ELF-1 (cell line): ENCODE measurements around the gene CDK5R2.

Source experiments
- DNase-seq: peaks from one replicate; pipeline ENCODE4 v3.0.0-alpha.2; 2016; ENCODE audit warnings: low read depth, low spot score

CDK5R2 gene

DNA sequence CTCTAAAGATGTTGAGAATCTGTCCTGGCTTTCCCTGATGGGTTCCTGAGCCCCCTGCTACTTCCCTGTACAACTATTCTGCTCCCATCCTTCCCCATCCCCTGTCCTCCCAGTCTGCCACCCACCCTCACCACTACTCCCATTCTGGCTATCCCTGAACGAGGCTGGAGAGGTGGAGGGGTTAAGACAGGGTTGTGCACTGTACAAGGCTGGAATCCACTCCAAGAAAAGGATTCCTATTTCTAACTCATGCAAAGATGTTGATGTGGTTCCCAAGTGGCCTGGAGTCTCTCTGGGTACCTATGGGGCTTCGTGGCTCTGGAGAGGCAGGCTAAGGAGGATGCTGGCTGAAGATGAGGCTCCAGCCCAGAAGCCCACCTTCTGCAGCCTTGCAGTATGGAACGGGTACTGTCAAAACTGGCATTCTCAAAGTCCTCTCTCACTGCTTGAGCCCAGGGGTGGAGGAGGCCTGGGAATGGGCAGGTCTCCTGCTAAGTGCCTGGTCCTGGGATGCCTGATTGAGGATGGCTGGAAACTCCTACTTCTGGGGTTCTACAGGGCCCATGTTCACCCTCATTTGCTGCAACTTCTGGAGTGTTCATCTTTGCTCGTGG lies 26.8 kb downstream of the CDK5R2 start:
- no peak for DNase-seq

- no peak for DNase-seq
Observed at GRCh38 chr2:218988164-218988563, 28.7 kb downstream of the CDK5R2 start.

GRCh38 chr2:218988650-218989049 lies 29.2 kb downstream of the CDK5R2 start:
- DNase-seq: no peak

DNA sequence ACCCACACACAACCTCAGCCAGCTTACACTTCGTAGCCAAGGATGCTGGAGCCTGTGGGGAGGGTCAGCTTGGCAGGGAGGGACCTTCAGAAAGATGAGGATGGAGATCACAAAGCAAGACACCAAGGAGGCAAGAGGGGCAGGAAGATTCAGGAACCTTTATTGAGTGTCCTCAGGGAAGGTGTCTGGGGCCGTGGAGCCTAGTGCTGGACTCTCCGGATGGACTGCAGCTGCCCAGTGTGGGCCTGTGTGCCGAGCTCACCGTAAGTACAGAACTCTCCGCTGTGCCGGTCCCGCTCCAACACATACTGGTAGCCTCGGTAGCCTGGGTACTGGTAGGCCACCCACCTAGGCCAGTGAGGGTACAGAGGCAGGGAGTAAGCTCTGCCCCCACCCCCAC lies 30.6 kb downstream of the CDK5R2 start:
- no peak for DNase-seq

GRCh38 chr2:218990612-218991011 lies 31.1 kb downstream of the CDK5R2 start:
- DNase-seq: no peak

DNA sequence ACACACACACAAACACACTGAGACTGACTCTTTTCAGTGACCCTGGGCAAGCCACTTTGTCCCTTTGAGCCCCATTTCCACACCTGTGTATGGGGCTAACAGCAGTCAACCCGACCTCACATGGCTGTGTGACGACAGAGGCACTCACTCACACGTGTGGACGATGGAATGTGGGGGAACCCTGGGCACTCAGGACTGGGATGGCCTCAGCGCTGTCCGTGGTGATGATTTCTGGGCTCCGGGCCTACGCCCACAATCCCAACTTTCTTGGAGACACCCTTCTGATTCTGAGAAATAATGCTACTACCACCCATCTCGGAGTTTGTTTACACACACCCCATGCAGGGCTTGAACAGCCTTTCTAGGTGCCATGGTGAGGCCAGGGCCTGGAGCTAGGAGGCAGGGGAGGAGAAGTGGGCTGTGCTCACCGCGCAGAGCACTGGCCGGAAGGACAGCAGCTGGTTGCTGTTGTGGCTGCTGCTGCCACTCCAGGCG lies 32.3 kb downstream of the CDK5R2 start:
- DNase-seq: peak; percentile 41

DNA sequence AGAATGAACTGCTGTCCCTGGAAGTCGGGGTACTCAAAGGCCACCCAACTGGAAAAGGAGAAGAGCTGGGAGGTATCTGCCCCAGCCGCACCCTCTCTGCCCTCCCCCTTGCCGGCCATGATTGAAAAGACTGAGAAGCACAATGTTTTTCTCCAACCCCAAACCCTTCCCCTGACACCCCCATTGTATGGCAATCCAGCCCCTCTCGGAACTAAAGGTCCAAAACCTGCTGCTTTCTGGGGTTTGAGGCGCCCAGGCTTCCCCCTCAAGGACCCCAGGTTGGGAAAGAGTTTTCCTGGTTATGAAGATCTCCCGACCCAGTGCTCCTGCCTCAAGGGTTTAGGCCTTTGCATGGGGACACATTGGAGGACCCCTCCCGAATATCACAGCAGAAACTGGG lies 32.7 kb downstream of the CDK5R2 start:
- DNase-seq: no peak

DNA sequence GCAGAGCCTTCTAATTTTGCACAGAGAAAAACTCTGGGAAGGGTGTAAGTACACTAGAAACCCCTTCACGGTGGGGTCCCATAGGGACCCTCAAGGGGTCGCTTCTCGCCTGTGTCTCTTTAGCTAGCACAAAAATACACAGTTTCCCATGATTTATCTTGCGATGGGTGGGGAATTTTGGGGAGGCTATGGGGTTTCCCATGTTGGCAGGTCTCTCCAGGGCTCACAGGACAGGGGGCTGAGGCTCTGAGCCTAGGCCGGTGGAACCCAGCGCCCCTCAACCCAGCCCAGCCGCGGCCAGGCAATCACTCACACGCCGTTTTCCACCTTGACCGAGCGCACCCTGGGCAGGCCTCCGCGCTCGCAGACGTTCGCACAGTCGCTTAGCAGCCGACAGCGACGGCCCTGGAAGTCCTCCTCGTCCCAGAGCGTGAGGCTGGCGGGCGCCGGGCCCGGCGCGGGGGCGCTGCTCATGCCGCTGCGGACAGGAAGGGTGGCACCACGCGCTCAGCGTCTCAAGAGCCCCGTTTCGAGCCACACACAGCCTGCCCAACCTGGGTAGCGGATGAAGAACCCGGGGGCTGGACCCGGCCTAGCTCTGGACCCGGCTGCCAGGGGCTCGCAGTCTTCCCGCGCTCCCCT lies 33.4 kb downstream of the CDK5R2 start:
- peak; percentile 39 for DNase-seq

DNA sequence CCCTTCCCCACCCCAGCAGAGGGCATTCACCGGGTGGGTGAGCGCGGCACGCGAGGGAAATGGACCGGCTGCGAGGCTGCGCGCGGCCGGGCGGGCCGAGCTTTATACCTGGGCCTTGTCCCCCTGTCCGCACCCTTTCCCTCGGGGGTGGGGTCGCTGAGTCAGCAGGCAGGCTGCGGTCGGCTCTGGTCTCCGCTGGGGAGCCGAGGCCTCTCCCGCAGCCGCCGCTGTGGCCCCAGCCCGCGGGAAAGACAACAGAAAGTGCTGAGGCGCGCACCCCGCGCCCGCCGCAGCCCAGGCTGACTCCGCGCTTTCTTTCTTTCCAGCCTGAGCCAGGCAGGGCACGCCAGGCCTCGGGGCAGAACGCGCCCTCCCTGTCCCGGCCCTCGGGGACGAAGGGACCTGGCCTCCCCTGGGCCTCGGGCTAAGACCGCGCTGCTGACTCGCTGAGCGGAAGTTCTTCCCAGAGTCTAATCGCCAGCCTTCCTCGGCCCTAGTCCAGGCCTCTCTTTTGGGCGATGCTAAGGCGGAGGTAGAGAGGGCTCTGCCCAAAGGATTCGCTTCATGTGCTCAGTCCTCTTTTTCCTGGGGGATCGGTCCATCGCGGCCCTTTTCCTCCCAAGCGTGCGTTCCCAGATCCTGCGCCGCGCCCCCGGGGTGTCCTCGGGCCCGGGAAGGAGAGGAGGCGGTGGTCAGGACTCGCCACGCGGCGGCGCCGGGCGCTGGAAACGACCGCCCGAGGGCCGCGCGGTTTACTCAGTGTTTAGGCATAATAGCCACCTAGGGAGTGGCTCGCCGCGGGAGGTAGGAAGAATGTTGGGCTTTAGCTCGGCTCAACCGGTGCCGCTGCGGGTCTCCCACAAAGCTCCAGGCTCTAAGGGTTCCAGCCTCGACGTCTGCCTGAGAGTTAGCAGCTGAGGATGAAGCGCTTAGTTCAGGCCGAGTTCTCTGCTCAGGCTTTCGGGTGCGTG lies 34.2 kb downstream of the CDK5R2 start, which contains the start of gene CRYBA2:
TSS of gene CRYBA2 (minus strand) at position 78 of the 971 bp plus-strand sequence. CDS start 246 bp downstream, outside the sequence.
- DNase-seq: peak; percentile 84

GRCh38 chr2:218995561-218995960 lies 36.1 kb downstream of the CDK5R2 start:
- no peak for DNase-seq

DNA sequence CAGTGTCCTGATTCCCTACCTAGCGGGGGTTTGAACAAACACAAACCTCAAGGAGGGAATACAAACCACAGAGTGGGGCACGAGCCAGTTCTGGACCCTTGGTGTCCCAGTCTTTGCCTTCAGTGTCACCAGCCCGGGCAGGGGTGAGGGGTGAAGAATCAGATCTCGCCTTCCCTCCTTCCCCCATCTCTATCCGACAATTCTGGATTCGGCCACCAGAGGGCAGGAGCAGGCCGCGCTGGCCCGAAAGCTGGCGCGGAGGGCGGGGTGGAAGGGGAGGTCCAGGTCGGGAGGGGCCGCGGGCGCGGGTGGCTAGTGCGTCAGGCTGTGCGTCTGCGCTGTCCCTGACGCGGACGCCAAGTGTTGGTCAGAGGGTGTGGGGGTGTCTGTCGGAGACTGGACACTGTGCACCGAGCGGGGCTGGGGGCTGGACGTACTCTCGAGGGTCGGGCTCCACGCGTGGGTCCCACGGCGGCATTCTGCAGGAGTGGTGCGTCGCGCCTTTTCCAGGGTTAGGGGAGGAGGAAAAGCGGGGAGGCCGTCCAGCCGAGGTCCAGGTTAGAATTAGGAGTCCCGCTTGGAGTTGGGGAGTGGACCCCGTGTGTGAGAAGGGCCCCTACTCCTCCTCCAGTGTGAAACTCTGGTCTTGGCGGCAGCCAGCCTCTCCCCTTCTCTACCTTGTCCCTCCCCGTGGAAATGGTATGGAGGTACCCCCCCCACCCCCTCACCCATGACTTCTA lies 36.7 kb downstream of the CDK5R2 start:
- DNase-seq: peak; percentile 89

DNA sequence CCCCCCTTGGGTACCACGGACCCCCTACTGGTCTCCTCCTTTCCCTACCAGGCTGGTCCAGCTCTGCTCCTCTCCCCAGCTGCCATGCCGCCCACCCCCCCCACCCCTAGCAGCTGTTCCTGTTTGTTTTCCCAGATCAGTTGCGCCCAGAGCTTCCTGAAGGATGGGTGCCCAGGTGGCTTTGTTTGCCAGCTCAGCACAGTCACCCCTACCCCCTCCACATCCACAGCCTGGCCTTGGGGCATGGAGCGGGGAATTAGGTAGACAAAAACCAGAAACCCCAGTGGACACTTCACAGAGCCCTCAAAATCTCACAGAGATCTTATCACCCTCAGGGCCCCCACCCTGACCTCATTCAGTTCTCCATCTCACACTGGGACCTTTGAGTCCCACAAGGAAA lies 37.5 kb downstream of the CDK5R2 start:
- no peak for DNase-seq

DNA sequence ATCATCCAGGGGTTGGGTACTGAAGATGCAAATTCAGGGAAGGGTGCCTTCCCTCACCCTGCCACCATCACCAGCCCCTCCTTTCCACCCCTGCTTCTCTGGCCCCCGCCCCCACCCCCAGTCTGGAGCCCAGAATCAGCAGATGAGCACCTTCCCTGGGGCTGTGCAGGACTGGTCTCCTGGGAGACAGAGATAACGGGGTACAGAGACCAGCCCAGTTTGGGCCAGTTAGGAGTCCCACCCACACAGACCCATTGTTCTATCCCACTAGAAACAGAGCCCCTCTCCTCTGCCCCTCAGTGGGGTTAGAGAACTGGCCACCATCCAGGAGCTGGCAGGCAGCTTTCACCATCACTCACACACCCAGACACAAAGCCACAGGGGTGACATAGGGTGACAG lies 38.3 kb downstream of the CDK5R2 start:
- no peak for DNase-seq

DNA sequence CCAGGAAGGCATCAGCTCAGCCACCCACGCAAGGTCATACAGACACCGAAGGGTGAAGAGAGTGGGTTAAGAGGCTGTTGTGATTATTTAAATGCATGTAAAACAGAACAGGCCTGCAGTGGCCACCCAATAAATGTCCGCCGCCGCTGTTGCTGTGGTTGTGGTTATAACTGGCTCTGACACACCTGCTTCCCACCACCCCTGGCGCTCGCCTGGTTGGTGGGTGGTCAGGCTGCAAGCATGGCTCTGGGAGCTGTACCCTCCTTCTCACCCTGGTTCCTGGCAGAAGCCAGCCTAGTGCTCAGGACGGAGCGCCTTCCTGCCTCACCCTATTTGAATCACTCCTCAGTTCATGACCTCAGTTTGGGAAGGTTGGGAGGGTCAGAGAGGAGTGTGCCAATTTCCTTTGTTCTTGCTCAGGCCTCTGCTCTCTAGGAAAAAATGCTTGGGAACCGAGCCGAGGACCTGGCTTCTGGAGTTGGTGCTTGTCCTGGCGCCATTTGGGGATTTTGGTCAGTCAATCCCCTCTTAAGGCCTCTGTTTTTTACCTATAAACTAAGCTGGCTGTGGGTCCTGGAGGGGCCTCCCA lies 39.0 kb downstream of the CDK5R2 start:
- DNase-seq: peak; percentile 26

DNA sequence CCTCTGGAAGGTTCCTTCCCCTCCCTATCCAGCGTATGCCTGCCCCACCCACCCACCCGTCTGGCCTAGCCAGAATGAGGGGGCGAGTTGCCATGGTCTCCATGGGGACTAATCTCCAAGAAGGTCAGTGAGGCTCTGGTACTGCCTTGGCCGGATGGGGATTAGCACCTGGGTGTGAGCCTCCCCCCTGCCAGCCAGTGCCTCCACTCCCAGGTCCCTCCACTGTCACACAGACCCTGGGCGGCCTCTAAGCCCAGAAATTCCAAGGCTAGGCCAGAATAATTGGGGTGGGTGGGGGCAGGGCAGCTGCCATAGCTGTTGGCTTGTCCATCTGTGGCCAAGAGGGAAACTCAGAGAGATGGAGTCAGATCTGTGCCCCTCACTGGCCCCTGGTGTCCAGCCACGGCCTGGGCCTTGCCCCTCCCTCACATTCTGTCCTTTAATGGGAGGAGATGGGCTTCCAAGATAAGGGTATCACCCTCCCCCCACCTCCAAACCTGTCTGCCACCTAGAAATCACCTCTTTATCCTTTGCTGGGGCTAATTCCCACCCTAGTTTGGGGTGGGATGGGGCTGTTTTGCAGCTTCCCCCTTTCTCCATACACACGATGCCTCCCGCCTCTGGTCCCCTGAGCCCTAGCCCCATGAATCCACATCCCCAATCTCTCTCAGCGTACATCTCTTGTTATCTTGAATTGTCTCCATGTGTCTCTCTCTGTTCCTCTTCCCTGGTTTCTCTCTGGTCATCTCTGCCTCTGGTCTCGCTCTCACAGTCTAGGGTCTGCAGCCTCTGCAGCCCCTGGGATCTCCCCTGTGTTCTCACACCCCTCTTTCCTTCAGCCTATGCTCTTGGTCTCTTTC lies 39.8 kb downstream of the CDK5R2 start:
- DNase-seq: peak; percentile 58

DNA sequence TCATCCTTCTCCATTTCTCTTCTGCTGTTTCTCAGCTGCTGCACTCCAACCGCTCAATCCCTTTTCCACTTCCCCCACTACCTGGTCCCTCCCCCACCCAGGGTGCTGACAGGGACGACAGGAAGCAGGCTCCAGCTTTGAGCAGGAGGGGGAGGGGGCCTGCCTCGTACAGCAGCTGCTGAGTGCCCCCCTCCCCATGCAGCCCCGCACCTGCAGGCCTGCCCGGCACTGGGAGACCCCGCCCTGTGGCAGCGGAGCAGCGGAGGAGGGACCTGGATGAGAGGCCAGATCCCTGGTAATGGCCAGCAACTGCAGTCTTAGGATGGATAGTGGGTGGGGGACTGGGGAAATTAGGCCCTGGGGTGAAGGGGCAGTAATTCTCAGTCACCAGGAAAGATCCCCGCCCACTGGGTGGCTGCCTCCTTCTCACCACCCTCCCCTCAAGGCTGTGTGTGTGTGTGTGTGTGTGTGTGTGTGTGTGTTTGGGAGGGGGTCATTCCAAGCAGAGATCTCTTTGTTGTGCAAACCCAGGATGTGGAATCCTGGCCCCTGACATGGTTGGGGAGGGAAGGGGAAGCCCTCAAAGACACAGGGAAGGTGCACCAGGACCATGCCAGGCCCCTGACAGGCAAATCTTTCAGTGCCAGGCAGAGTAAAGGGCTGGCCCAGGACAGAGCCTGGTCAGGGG lies 40.6 kb downstream of the CDK5R2 start:
- DNase-seq: peak; percentile 87

- peak; percentile 48 for DNase-seq
Observed at GRCh38 chr2:219000569-219000960, 41.1 kb downstream of the CDK5R2 start.

DNA sequence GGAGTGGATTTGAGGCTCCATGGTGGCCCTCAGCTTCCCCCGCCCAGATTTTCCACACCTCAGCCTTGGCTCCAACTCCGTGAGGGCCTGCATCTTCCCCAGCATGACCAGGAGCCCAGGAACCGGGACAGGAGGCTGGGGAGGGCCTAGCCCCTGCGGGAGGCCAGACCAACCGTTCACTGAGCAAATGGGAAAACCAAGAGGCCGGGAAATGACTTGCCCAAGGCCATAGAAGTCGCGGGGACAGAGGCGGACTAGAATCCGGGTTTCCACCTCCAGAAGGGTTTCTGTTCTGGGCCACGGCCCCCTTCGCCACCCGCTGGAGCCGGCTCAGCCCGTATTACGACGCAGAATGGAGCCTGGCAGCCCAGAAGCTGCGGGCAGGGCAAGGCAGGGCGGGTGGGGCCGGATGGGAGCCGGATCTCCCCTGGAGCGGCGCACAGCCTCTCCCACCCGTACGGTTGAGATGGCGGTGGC lies 41.7 kb downstream of the CDK5R2 start:
- DNase-seq: no peak
